ENCODE results near the gene ASPG. TPM values are rescaled to one million over a fixed set of nuclear protein-coding genes. Genes with fewer than 3 reads are reported as not detected.

Gene ASPG
- total RNA-seq, 1 experiment from 2014 or later = not detected

DNA sequence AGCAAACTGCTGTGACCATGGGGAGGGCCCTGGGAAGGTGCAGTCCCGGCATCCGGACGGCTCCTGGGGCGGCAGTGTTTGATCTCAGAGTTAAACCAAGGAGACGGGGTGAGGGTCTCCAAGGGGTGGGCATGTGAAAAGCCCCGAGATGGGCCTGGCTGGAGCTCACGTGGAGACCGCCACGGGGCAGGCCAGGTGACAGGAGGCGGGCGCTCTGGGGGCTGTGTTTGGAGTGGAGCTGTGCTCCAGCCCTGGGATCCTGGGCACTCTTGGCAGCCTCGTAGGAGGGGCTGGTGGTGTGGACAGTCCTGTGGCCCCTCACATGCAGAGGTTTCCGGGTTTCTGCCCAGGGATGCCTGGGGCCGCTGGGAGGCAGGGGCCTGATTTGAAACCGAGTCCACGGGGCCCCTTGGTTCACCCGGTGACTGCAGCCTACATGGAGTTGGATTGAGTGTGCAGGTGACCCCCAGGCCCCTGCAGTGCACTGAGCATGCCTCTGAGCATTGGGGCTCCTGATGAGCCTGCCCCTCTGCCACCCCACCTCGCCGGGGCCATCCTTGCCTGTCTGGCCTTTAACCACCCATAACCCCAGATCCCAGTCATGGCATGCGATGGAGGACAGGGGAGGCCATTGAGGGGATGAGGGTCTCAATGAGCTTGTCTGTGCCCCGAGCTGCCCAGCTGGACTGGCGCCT is 61.3 kb downstream of the ASPG start:
- Histone ChIP-seq H3K9me3 (ENCODE audit: control insufficient read depth, insufficient read depth, low read depth, low read length) (no peaks in the 10 kb centered on the region), H3K4me3 (ENCODE audit: low read depth in 2 of 2, low read length in 2 of 2) (no peak overlapping the region), H3K36me3 (ENCODE audit: control insufficient read depth, insufficient read depth, low read length) (no peaks in the 10 kb centered on the region), H3K27ac (ENCODE audit: low read length) (no peak overlapping the region), H3K27me3 (ENCODE audit: control insufficient read depth, insufficient read depth, low read length) (no peaks in the 10 kb centered on the region), H3K4me1 (ENCODE audit: control insufficient read depth, insufficient read depth, low read length) (peaks cover 5% of the 10 kb centered on the region)
- CTCF ChIA-PET = no interaction called here
- in situ Hi-C loops (cut with HindIII; ENCODE audit: low pct_unique_long_range_greater_than_20kb, low sequenced_read_pairs) (no loop called here), intact Hi-C loops (cut with micrococcal nuclease; ENCODE audit: unreplicated experiment) (no loop called here)
- ATAC-seq (no peak), DNase-seq (ENCODE audit: low read depth, low spot score) (no peak)
- TF ChIP-seq, protein P1, sequence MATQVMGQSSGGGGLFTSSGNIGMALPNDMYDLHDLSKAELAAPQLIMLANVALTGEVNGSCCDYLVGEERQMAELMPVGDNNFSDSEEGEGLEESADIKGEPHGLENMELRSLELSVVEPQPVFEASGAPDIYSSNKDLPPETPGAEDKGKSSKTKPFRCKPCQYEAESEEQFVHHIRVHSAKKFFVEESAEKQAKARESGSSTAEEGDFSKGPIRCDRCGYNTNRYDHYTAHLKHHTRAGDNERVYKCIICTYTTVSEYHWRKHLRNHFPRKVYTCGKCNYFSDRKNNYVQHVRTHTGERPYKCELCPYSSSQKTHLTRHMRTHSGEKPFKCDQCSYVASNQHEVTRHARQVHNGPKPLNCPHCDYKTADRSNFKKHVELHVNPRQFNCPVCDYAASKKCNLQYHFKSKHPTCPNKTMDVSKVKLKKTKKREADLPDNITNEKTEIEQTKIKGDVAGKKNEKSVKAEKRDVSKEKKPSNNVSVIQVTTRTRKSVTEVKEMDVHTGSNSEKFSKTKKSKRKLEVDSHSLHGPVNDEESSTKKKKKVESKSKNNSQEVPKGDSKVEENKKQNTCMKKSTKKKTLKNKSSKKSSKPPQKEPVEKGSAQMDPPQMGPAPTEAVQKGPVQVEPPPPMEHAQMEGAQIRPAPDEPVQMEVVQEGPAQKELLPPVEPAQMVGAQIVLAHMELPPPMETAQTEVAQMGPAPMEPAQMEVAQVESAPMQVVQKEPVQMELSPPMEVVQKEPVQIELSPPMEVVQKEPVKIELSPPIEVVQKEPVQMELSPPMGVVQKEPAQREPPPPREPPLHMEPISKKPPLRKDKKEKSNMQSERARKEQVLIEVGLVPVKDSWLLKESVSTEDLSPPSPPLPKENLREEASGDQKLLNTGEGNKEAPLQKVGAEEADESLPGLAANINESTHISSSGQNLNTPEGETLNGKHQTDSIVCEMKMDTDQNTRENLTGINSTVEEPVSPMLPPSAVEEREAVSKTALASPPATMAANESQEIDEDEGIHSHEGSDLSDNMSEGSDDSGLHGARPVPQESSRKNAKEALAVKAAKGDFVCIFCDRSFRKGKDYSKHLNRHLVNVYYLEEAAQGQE (IDR thresholded peaks at IDR 0.05; ENCODE audit: insufficient read depth in 1 of 2, low read depth in 2 of 2, low read length in 1 of 2) = no peak
- TF ChIP-seq SIN3A (IDR thresholded peaks at IDR 0.05; ENCODE audit: borderline replicate concordance, insufficient read depth, low read depth, low read length) = no peak
- no peak for TF ChIP-seq TCF7L2 (IDR thresholded peaks at IDR 0.05; ENCODE audit: low read depth, low read length)
- TF ChIP-seq, protein P2, sequence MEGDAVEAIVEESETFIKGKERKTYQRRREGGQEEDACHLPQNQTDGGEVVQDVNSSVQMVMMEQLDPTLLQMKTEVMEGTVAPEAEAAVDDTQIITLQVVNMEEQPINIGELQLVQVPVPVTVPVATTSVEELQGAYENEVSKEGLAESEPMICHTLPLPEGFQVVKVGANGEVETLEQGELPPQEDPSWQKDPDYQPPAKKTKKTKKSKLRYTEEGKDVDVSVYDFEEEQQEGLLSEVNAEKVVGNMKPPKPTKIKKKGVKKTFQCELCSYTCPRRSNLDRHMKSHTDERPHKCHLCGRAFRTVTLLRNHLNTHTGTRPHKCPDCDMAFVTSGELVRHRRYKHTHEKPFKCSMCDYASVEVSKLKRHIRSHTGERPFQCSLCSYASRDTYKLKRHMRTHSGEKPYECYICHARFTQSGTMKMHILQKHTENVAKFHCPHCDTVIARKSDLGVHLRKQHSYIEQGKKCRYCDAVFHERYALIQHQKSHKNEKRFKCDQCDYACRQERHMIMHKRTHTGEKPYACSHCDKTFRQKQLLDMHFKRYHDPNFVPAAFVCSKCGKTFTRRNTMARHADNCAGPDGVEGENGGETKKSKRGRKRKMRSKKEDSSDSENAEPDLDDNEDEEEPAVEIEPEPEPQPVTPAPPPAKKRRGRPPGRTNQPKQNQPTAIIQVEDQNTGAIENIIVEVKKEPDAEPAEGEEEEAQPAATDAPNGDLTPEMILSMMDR (IDR thresholded peaks at IDR 0.05) = no peak
- TF ChIP-seq POLR2AphosphoS5 (IDR thresholded peaks at IDR 0.05; ENCODE audit: low read depth, low read length) = no peak
- no TSS peak for BruUV-seq (replicated peaks)
- POLR2A ChIA-PET = no interaction called here

DNA sequence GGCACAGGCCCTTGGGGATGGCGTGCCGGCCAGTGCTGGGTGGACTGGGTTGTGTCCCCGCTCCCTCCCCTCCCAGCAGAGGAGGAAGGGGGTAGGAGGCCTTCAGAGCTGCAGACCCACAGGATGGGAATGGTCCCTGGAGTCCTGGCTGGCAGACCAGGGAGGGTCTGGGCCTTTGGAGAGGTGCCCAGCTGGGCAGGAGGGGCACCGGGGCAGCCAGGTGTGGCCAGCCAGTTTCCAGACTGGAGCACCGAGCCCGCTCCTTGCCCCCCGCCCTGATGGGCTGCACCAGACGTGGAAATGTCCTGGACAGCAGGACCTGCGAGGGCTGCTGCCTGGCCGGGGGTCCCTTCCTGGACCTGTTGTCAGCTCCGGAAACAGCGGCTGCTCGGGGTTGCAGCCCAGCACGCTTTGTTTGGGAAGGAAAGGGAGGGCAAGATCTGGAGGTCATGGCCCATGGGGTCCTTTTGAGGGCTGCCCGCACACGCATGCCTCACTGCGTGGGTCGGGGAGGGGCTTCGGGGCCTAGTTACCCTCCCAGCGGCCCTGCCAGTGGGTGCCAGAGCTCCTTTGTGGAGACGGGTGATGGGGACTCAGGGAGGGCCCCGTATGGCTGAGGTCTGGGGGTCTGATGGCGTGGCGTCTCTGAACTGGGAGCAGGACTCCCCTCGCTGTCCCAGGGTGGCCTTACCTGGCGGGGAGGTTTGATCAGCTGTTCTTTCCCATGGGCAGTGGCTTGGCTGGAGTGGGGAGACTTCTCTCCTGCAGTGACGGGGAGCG is 62.0 kb downstream of the ASPG start:
- no peaks in the 10 kb centered on the region for H3K27me3 ChIP-seq (ENCODE audit: control insufficient read depth, insufficient read depth, low read length)
- TF ChIP-seq, protein P2 (IDR thresholded peaks at IDR 0.05) = no peak
- TF ChIP-seq, protein P1 (IDR thresholded peaks at IDR 0.05; ENCODE audit: insufficient read depth in 1 of 2, low read depth in 2 of 2, low read length in 1 of 2) = no peak
- no peak for TF ChIP-seq SIN3A (IDR thresholded peaks at IDR 0.05; ENCODE audit: borderline replicate concordance, insufficient read depth, low read depth, low read length)
- TF ChIP-seq TCF7L2 (IDR thresholded peaks at IDR 0.05; ENCODE audit: low read depth, low read length) = no peak
- TF ChIP-seq POLR2AphosphoS5 (IDR thresholded peaks at IDR 0.05; ENCODE audit: low read depth, low read length) = no peak
- in situ Hi-C loops (cut with HindIII; ENCODE audit: low pct_unique_long_range_greater_than_20kb, low sequenced_read_pairs) (no loop called here), intact Hi-C loops (cut with micrococcal nuclease; ENCODE audit: unreplicated experiment) (no loop called here)
- H3K9me3 ChIP-seq (ENCODE audit: control insufficient read depth, insufficient read depth, low read depth, low read length) = no peaks in the 10 kb centered on the region
- POLR2A ChIA-PET = no interaction called here
- no peaks in the 10 kb centered on the region for H3K36me3 ChIP-seq (ENCODE audit: control insufficient read depth, insufficient read depth, low read length)
- BruUV-seq (replicated peaks) = no TSS peak
- peaks cover 5% of the 10 kb centered on the region for H3K4me1 ChIP-seq (ENCODE audit: control insufficient read depth, insufficient read depth, low read length)
- DNase-seq (ENCODE audit: low read depth, low spot score) = no peak
- ATAC-seq = no peak
- H3K4me3 ChIP-seq (ENCODE audit: low read depth in 2 of 2, low read length in 2 of 2) = no peak overlapping the region
- H3K27ac ChIP-seq (ENCODE audit: low read length) = no peak overlapping the region
- CTCF ChIA-PET = no interaction called here

Measured in Panc1 (cell line).